ENCODE results near the gene ITLN2.

DNA sequence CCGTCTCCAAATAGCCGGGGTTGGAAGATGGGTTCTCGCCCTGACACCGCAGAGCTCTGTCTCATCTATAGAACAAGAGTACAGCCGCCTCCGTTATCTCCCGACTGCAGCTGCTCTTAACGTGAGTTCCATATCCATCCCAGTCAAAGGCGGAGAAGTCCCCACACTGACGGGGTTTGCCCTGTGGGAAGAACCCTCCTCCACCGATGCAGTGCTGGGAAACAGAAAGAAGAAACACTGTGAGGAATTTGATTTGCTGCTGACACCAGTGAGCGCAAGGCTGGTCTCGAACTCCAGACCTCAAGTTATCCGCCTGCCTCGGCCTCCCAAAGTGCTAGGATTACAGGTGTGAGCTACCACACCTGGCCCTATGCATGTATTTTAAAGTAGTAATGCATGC, 9.5 kb downstream of the ITLN2 start:
- TF ChIP-seq CTCF (IDR thresholded peaks at IDR 0.05) (no peak), POLR2A (IDR thresholded peaks at IDR 0.05) (no peak)
